GM12875 (cell line): ENCODE data around the gene RBL2.

Experiments
- H3K4me3 ChIP-seq: one replicate; pipeline ENCODE4 v1.5.1; 2011; ENCODE audit warnings: low read depth, low read length, control low read depth
- CTCF ChIP-seq: IDR thresholded peaks from 2 replicates; pipeline ENCODE4 v1.5.1; 2011; ENCODE audit warnings: low read depth, mild to moderate bottlenecking, control low read depth, inconsistent platforms, low read length, moderate library complexity, borderline replicate concordance; ENCODE audit not compliant: insufficient read depth

The RBL2 gene

GRCh38 chr16:53504665-53505064 is 70.4 kb downstream of the RBL2 start:
- TF ChIP-seq CTCF = no peak
- no peak overlapping the region for H3K4me3 ChIP-seq

- TF ChIP-seq CTCF = no peak
- no peak overlapping the region for H3K4me3 ChIP-seq
These were observed 72.0 kb downstream of the RBL2 start for GRCh38 chr16:53506254-53506653.

GRCh38 chr16:53507464-53508179 is 73.4 kb downstream of the RBL2 start:
- no peak for TF ChIP-seq CTCF
- no peak overlapping the region for H3K4me3 ChIP-seq

GRCh38 chr16:53509906-53510703 is 75.8 kb downstream of the RBL2 start:
- no peak overlapping the region for H3K4me3 ChIP-seq
- TF ChIP-seq CTCF = peak; percentile 86

- H3K4me3 ChIP-seq = no peak overlapping the region
- no peak for TF ChIP-seq CTCF
These were observed 76.4 kb downstream of the RBL2 start for GRCh38 chr16:53510704-53511070.

- no peak for TF ChIP-seq CTCF
- no peak overlapping the region for H3K4me3 ChIP-seq
These were observed 76.8 kb downstream of the RBL2 start for GRCh38 chr16:53511084-53511402.
